ENCODE measurements around the gene P2RX4. TPM values are rescaled to one million over a fixed set of nuclear protein-coding genes. Genes with fewer than 3 reads are reported as not detected.
"Not testable (repeated sequence)": the region's sequence is repeated elsewhere in the genome, so short reads cannot be mapped to it uniquely, and the experiment has no call there.

Gene P2RX4
- total and polyA plus RNA-seq, 4 experiments from 2014 or later: 35.4 to 66.0 (median 52.7) TPM

DNA sequence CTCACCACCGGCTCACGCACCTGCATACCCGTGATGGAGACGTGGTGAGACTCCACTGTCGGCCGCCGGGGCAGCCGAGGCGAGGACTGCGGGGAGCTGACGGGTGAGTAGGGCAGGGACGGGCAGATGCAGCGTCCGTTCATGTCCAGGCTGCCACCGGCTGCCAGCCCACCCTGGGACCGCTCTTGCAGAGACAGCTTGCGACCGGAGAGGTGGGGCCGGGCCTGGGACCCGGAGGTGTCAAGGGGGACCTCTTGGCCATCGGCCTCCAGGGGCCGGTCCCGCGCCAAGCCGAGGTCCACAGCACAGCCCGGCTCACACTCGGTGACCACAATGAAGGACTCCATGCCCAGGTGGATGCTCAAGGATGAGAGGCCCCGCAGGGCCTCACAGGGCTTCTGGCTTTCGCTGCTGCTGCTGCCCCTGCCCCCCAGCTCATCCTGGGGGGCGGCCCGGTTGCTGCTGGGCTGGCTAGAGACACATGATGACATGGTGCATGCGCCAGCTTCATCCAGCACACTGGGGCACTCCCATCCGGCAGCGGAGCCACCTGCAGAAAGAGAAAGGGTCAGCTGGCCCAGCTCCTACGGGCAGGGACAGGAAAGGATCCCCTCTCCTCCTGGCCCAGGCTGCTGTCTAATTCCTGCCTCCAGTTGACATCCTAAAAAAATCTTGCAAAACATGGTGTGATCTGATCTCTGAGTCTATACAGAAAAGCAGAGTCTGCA is 64.3 kb downstream of the P2RX4 start:
- H3K36me3 ChIP-seq (ENCODE audit: insufficient read depth, low read length): peaks cover 5% of the 10 kb centered on the region
- Mint-ChIP-seq H3K36me3 (peaks cover 24 to 30% of the 10 kb centered on the region in 2 donors), H3K4me1 (peaks cover 0 to 5% (median 3%) of the 10 kb centered on the region in 4 donors), H3K4me3 (no peak overlapping the region), H3K27ac (no peak overlapping the region), H3K9me3 (peaks cover 0 to 2% (median 0%) of the 10 kb centered on the region in 8 donors), H3K27me3 (no peaks in the 10 kb centered on the region)
- H3K9me3 ChIP-seq (ENCODE audit: control insufficient read depth in 1 of 2, low read length in 2 of 2): no peaks in the 10 kb centered on the region
- no peak for DNase-seq
- no peaks in the 10 kb centered on the region for H3K27me3 ChIP-seq (ENCODE audit: insufficient read depth, low read length)
- CTCF ChIA-PET (ENCODE audit: partially characterized antibody): no interaction called here
- intact Hi-C loops (cut with micrococcal nuclease): no loop called here
- H3K4me3 ChIP-seq (ENCODE audit: low read length in 2 of 2): no peak overlapping the region
- no peak overlapping the region for H3K27ac ChIP-seq (ENCODE audit: low read depth, low read length)
- no peaks in the 10 kb centered on the region for H3K4me1 ChIP-seq (ENCODE audit: insufficient read depth, low read length)
- POLR2A ChIA-PET (ENCODE audit: partially characterized antibody): no interaction called here

GRCh38 chr12:121277374-121277759 is 67.4 kb downstream of the P2RX4 start:
- H3K36me3 Mint-ChIP-seq: peaks cover 12 to 17% of the 10 kb centered on the region in 2 donors
- peaks cover 0 to 5% (median 3%) of the 10 kb centered on the region in 4 donors for H3K4me1 Mint-ChIP-seq
- H3K36me3 ChIP-seq (ENCODE audit: insufficient read depth, low read length): no peaks in the 10 kb centered on the region
- peak overlapping the region in 2 of 7 donors; percentile 2 to 24 for H3K27ac Mint-ChIP-seq
- DNase-seq: no peak
- H3K27me3 Mint-ChIP-seq: no peaks in the 10 kb centered on the region
- H3K4me1 ChIP-seq (ENCODE audit: insufficient read depth, low read length): no peaks in the 10 kb centered on the region
- ChIA-PET CTCF (ENCODE audit: partially characterized antibody) (no interaction called here), POLR2A (ENCODE audit: partially characterized antibody) (no interaction called here)
- no peak overlapping the region for H3K27ac ChIP-seq (ENCODE audit: low read depth, low read length)
- no peaks in the 10 kb centered on the region for H3K27me3 ChIP-seq (ENCODE audit: insufficient read depth, low read length)
- no peak overlapping the region for H3K4me3 Mint-ChIP-seq
- H3K9me3 ChIP-seq (ENCODE audit: control insufficient read depth in 1 of 2, low read length in 2 of 2): no peaks in the 10 kb centered on the region
- H3K4me3 ChIP-seq (ENCODE audit: low read length in 2 of 2): no peak overlapping the region
- H3K9me3 Mint-ChIP-seq: peaks cover 0 to 2% (median 0%) of the 10 kb centered on the region in 8 donors
- intact Hi-C loops (cut with micrococcal nuclease): no loop called here

DNA sequence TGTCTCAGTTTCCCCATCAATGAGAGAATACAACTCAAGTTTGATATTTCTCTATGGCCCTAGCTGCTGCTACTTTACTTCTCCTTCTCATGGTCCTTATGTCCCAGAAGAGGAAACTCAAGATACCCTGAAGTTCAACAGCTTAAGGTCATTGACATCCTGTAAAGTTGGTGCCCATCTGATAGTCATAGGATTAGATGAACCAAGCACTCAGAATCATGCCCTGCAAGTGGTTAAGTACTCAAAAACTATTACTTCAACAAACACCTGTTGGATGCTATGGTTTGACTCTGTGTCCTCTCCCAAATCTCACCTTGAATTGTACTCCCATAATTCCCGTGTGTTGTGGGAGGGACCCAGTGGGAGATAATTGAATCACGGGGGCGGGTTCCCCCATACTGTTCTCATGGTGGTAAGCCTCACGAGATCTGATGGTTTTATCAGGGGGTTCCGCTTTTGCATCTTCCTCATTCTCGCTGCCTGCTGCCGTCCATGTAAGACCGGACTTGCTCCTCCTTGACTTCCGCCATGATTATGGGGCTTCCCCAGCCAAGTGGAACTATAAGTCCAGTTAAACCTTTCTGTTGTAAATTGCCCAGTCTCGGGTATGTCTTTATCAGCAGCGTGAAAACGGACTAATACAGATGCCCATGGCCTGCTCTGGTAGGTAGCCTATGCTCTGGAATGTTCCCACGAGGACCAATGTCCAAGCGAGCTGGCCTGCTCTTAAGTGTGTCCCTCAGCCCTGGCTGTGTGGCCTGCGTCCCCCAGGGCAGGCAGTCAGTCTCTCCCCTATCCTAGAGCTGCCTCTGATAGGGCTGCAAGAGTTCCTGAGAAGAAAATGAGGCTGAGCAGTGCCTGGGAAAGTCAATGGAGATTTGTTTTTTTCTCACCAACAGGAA is 68.5 kb downstream of the P2RX4 start:
- no peaks in the 10 kb centered on the region for H3K4me1 ChIP-seq (ENCODE audit: insufficient read depth, low read length)
- peaks cover 6 to 11% of the 10 kb centered on the region in 2 donors for H3K36me3 Mint-ChIP-seq
- H3K9me3 Mint-ChIP-seq: peaks cover 0 to 2% (median 0%) of the 10 kb centered on the region in 8 donors
- POLR2A ChIA-PET (ENCODE audit: partially characterized antibody): no interaction called here
- peaks cover 0 to 5% (median 0%) of the 10 kb centered on the region in 4 donors for H3K4me1 Mint-ChIP-seq
- no peak overlapping the region for H3K27ac Mint-ChIP-seq
- CTCF ChIA-PET (ENCODE audit: partially characterized antibody): no interaction called here
- DNase-seq: no peak
- H3K9me3 ChIP-seq (ENCODE audit: control insufficient read depth in 1 of 2, low read length in 2 of 2): no peaks in the 10 kb centered on the region
- no peaks in the 10 kb centered on the region for H3K27me3 ChIP-seq (ENCODE audit: insufficient read depth, low read length)
- no peak overlapping the region for H3K4me3 ChIP-seq (ENCODE audit: low read length in 2 of 2)
- no peaks in the 10 kb centered on the region for H3K36me3 ChIP-seq (ENCODE audit: insufficient read depth, low read length)
- H3K27me3 Mint-ChIP-seq: no peaks in the 10 kb centered on the region
- intact Hi-C loops (cut with micrococcal nuclease): no loop called here
- no peak overlapping the region for H3K27ac ChIP-seq (ENCODE audit: low read depth, low read length)
- no peak overlapping the region for H3K4me3 Mint-ChIP-seq

- ChIA-PET POLR2A (ENCODE audit: partially characterized antibody) (no interaction called here), CTCF (ENCODE audit: partially characterized antibody) (no interaction called here)
- DNase-seq: no peak
- H3K36me3 Mint-ChIP-seq: peaks cover 6% of the 10 kb centered on the region in 2 donors
- intact Hi-C loops (cut with micrococcal nuclease): no loop called here
- H3K27ac Mint-ChIP-seq: no peak overlapping the region
- Histone ChIP-seq H3K4me1 (ENCODE audit: insufficient read depth, low read length) (no peaks in the 10 kb centered on the region), H3K27ac (ENCODE audit: low read depth, low read length) (no peak overlapping the region), H3K27me3 (ENCODE audit: insufficient read depth, low read length) (no peaks in the 10 kb centered on the region), H3K4me3 (ENCODE audit: low read length in 2 of 2) (no peak overlapping the region), H3K9me3 (ENCODE audit: control insufficient read depth in 1 of 2, low read length in 2 of 2) (no peaks in the 10 kb centered on the region), H3K36me3 (ENCODE audit: insufficient read depth, low read length) (no peaks in the 10 kb centered on the region)
- no peak overlapping the region for H3K4me3 Mint-ChIP-seq
- peaks cover 0 to 5% (median 0%) of the 10 kb centered on the region in 4 donors for H3K4me1 Mint-ChIP-seq
- peaks cover 0 to 2% (median 0%) of the 10 kb centered on the region in 8 donors for H3K9me3 Mint-ChIP-seq
- no peaks in the 10 kb centered on the region for H3K27me3 Mint-ChIP-seq
These were observed 69.1 kb downstream of the P2RX4 start for GRCh38 chr12:121279071-121279375.

GRCh38 chr12:121279507-121279915 is 69.6 kb downstream of the P2RX4 start:
- H3K9me3 Mint-ChIP-seq: peaks cover 0 to 2% (median 0%) of the 10 kb centered on the region in 8 donors
- DNase-seq: no peak
- POLR2A ChIA-PET (ENCODE audit: partially characterized antibody): no interaction called here
- H3K4me1 Mint-ChIP-seq: peaks cover 0 to 5% (median 0%) of the 10 kb centered on the region in 4 donors
- intact Hi-C loops (cut with micrococcal nuclease): no loop called here
- H3K27me3 Mint-ChIP-seq: no peaks in the 10 kb centered on the region
- Histone ChIP-seq H3K27me3 (ENCODE audit: insufficient read depth, low read length) (no peaks in the 10 kb centered on the region), H3K27ac (ENCODE audit: low read depth, low read length) (no peak overlapping the region), H3K4me1 (ENCODE audit: insufficient read depth, low read length) (no peaks in the 10 kb centered on the region), H3K4me3 (ENCODE audit: low read length in 2 of 2) (no peak overlapping the region), H3K36me3 (ENCODE audit: insufficient read depth, low read length) (no peaks in the 10 kb centered on the region), H3K9me3 (ENCODE audit: control insufficient read depth in 1 of 2, low read length in 2 of 2) (no peaks in the 10 kb centered on the region)
- no peak overlapping the region for H3K27ac Mint-ChIP-seq
- CTCF ChIA-PET (ENCODE audit: partially characterized antibody): no interaction called here
- H3K4me3 Mint-ChIP-seq: no peak overlapping the region
- peaks cover 6% of the 10 kb centered on the region in 2 donors for H3K36me3 Mint-ChIP-seq

DNA sequence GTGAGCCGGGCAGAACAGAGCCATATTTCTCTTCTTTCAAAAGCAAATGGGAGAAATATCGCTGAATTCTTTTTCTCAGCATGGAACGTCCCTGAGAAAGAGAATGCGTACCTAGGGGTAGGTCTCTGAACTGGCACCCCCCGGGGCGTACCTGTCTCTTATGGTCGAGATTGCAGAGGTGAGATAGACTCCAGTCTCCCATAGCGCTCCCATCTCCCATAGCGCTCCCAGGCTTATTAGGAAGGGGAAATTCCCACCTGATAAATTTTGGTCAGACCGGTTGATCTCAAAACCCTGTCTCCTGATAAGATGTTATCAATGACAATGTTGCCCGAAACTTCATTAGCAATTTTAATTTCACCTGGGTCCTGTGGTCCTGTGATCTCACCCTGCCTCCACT is 70.6 kb downstream of the P2RX4 start:
- H3K4me1 Mint-ChIP-seq; H3K9me3 Mint-ChIP-seq; POLR2A ChIA-PET (ENCODE audit: partially characterized antibody); H3K9me3 ChIP-seq (ENCODE audit: control insufficient read depth in 1 of 2, low read length in 2 of 2); H3K4me3 Mint-ChIP-seq; H3K4me3 ChIP-seq (ENCODE audit: low read length in 2 of 2); H3K27ac ChIP-seq (ENCODE audit: low read depth, low read length); H3K27me3 Mint-ChIP-seq; H3K4me1 ChIP-seq (ENCODE audit: insufficient read depth, low read length); H3K27ac Mint-ChIP-seq; H3K27me3 ChIP-seq (ENCODE audit: insufficient read depth, low read length); H3K36me3 Mint-ChIP-seq; intact Hi-C loops (cut with micrococcal nuclease); DNase-seq; CTCF ChIA-PET (ENCODE audit: partially characterized antibody); H3K36me3 ChIP-seq (ENCODE audit: insufficient read depth, low read length): not testable (repeated sequence)

- H3K27ac Mint-ChIP-seq; CTCF ChIA-PET (ENCODE audit: partially characterized antibody); H3K4me1 Mint-ChIP-seq; POLR2A ChIA-PET (ENCODE audit: partially characterized antibody); H3K27ac ChIP-seq (ENCODE audit: low read depth, low read length); H3K4me1 ChIP-seq (ENCODE audit: insufficient read depth, low read length); H3K36me3 ChIP-seq (ENCODE audit: insufficient read depth, low read length); intact Hi-C loops (cut with micrococcal nuclease); H3K36me3 Mint-ChIP-seq; H3K9me3 ChIP-seq (ENCODE audit: control insufficient read depth in 1 of 2, low read length in 2 of 2); H3K27me3 ChIP-seq (ENCODE audit: insufficient read depth, low read length); H3K9me3 Mint-ChIP-seq; H3K4me3 Mint-ChIP-seq; H3K4me3 ChIP-seq (ENCODE audit: low read length in 2 of 2); DNase-seq; H3K27me3 Mint-ChIP-seq: not testable (repeated sequence)
These were observed 71.2 kb downstream of the P2RX4 start for GRCh38 chr12:121281116-121281515.

Measured in CD4-positive, alpha-beta memory T cell (primary cell).